Fibroblast of skin of left biceps (primary cell): ENCODE results near the gene CPED1.
A peak's percentile ranks its signal among the peaks of the same experiment; 100 is the strongest.
"Not testable (repeated sequence)": the region's sequence is repeated elsewhere in the genome, so short reads cannot be mapped to it uniquely, and the experiment has no call there.

Experiments used
- DNase-seq, 2 experiments: peaks; one replicate each; pipeline ENCODE4 v3.0.0-alpha.2; 2013; ENCODE audit warnings: low read depth in 2 of 2

The CPED1 gene

DNA sequence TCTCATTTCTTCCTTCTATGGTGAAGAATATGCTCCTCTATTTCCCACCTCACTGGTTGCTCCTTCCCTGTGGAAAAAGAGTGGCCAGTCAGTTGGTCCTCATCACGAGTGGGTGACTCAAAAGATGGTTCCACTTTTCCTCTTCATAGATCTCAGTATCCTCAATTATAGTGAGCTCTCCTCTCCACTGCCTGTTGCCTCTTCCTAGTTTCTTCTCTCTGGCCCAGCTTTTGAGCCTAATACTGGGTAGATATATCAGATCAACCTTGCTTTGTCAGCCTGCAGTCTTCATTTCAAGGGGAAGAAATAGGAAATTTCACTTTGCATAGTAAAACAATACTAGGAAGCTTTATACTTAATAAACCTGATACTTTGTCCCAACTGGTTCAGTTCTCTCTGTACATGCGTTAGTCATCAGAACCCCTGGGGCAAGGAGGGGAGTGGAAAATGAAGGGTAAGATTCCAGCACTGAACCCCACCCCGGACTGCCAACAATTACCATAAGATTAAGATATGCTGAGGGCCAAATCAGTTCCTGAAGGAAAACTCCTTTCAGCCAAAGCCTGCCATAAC is 324.8 kb downstream of the CPED1 start:
- DNase-seq = no peak

DNA sequence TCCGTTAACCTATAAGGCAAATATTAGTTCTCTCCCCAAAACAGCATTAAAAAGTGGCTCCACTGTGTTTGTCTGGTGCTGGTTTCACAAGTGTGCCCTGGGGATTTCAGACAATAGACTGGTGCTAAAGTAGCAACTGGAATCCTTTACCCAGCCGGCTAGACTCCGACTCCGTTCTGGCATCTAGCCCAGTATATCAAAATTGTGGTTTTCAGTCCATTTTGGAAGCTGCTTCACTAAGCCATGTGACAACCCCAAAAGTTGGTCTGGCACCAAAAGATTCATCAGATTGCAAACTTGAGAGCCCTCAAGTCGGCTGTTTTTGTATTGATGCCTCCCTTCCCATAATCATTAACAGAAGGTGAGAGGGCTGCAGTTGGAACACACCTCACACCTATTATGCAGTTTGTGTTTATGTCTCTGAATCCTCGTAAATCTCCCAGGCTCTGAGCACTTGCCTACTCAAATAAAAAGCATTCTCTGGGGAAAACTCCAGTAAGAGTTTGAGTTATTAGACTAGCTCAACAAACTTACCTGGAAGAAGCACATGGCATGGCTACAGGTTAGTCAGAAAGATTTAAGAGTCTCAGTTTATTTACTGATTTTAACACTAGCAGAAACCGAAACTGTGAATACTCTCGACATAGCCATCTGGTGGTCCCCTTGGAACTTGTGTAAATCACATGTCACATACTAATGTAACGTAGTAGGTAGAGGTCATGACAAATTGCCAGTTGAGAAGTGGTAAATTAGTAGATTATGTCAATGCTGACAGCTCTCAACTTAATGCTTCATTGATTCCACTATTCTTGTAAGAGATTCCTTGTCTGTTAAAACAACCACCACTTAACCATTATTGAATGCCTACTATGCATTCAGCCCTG is 325.5 kb downstream of the CPED1 start:
- peak in 1 of 2 experiments; percentile 45 for DNase-seq

DNA sequence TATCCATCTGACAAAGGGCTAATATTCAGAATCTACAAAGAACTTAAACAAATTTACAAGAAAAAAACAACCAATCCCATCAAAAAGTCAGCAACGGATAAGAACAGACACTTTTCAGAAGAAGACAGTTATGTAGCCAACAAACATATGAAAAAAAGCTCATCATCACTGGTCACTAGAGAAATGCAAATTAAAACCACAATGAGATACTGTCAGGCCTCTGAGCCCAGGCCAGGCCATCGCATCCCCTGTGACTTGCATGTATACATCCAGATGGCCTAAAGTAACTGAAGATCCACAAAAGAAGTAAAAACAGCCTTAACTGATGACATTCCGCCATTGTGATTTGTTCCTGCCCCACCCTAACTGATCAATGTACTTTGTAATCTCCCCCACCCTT is 326.7 kb downstream of the CPED1 start:
- not testable (repeated sequence) for DNase-seq

DNA sequence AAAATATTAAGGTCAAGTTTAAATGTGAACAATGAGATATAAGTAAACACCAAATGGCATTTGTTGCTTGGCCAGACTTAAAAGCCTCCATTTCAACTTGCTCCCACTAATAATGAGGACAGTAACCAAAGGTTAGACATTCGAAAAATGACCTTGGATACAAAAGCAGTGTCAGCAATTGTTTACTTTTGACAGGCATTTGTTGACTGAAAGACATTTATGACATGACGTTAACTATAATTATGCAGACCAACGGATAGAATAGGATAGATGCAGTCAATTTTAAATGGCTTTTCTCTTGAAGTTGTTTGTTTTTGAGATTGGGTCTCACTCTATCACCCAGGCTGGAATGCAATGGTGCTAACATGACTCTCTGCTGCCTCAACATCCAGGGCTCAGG is 333.9 kb downstream of the CPED1 start:
- DNase-seq = no peak

DNA sequence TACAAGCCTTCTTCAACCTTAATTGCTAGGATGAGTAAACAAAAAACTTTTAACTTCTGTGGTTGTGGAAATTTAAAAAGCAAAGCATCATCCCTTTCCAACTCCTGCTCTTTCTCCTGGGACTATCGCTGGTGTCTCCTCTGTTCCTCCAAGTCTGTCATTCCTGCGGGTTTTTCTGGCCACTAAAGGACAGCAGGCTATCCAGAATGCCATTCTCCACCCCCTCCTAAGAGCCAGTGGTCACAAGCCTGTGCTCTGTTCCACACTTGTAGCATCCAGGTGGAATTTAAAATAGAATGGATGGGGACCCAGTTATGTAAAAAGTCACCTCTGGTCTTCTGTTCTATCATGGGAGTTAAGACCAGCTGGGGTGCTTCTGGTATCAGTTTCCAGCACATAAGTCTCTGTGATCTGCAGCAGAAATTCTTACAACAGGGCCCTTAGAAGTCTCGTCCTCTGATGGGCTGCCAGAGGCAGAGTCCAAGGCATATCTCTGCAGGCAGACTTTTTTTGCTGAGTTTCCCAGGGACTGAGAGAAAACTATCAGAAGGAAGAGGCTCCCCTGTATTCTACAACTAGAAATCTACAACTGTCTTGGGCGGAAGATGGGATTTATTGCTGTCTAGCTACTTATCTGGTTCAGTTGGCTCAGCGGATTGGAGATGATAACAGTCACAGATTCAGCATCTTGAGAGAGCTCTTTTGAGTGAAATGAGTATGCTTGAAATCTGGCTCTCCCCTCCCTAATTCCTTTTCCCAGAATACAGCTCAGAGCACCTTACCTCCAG is 335.2 kb downstream of the CPED1 start:
- no peak for DNase-seq

DNA sequence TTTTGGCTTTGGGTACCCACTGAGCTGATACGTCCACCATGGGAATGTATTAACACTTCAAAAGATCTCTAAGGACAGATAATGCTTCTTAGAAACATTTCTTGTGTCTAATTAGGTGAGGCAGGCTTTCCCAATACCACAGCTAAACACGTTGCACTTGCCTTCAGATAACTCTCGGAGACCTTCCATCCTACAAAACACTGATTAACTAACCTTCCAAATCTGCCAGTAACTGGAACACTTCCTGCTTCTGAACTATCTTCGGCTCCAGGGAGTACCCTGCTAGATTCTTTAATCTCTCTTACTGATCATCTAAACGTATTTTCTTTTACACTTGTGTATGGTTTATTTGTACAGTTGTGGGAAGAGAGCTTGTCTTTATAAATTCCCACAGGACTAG is 339.2 kb downstream of the CPED1 start:
- DNase-seq = no peak

DNA sequence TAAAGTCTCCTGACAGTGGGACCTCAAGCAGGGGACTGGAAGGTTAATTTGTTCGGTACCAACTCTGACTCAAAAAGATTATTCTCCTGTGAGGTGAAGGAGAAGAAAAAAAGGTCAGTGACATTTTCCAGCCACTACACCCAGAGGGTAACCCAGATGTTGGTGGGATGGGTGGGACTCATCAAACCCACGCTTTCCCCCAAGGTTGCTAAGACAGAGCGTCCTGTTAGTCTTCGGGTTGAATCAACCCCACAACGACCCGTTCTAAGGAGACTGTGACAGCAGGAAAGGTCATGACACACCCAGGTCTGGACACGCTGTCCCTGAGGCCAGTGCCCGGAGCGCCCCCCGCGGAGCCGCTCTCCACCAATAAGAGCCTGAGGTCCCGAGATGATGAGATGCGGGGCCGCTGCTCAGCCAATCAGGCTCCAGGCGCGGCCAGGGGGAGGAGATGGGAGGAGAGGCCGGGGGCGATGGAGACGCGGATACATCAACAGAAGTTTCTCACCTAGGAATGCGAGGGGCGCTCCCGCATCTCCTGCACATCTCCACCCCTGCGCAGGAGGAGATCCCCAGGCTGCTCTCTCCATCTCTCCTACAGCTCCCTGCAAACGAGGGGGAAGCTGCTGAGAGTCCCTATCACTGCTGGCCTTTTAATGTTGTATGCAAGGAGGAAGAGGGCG is 340.1 kb downstream of the CPED1 start, which contains the start of gene WNT16:
TSS of gene WNT16 (plus strand) at position 493 of the 683 bp plus-strand sequence. CDS start 293 bp downstream, outside the sequence.
- no peak for DNase-seq

DNA sequence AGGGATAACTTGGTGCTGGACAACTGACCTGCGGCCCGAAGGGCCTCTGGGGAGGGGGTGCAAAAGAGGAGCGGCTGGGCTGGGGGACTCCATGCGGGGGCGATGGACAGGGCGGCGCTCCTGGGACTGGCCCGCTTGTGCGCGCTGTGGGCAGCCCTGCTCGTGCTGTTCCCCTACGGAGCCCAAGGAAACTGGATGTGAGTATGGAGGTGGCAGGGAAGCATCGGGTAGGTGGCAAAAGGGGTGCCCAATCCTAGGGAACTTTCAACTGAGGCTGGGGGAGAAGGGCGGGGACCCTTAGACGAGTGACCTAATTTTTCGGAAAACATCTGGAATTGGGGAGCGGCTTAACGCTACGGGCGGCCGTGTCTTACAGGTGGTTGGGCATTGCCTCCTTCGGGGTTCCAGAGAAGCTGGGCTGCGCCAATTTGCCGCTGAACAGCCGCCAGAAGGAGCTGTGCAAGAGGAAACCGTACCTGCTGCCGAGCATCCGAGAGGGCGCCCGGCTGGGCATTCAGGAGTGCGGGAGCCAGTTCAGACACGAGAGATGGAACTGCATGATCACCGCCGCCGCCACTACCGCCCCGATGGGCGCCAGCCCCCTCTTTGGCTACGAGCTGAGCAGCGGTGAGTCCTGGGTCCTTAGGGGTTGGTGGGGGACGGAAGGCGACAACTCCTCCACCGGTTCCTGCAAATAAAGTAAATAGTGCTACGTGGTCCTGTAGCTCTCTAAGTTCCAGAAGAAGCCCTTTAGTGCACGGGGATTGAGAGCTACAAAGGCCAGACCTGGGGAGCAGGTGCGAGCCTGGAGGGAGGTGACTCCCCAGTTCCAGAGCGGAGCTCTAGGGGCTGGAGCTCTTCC is 340.9 kb downstream of the CPED1 start:
- DNase-seq = no peak

DNA sequence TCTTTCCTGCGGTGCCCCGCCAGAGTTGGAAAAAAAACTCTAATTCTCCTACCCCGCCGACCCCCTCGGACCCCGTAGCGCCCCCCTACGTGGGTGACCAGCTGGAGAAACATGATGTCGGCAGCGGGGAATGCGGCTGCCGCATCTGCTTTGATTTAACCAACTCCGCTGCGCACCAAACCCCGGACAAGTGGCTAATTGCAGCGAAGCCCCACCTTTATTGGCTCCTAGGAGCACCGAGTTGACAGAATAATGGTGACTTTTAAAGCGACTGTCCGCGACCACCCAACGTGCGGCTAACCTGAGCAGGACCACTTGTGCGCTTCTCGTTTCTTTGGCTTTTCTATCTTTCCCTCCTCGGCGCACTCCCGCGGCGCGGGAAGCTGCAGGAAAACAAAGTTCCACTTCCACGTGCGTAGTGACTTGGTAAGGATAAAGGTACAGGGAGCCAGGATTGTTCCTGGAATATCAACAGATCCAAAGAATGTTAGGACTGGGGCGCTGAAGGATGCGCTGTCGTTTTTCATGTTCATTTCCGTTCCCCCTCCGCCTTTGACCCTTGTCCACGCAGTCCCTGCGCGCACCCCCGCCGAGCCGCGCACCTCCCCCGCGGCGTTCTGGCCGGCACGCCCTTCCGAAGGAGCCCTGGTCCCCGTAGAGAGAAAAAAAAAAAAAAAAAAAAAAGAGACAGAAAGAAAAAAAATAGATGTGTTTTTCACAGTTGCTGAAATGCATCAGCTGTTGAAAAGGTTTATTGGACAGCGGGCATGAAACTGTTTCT is 341.7 kb downstream of the CPED1 start:
- no peak for DNase-seq

DNA sequence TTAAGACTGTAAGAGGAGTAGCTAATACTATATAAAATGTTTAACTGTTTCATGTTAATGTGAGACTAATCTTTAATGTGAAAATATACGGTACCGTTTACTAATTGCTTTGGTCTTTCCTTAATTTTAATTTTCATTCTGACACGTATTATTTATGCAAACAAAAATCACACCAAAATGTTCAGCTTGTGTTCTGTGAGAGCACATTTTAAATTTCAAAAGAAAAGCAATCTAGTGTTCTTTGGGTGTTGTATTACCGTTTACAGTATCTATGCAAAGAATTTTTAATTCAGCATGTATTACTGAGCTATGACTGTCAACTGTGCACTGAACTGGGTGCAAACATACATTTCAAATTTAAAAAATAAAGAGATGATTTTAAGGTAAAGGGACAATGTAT is 342.5 kb downstream of the CPED1 start:
- DNase-seq = no peak

DNA sequence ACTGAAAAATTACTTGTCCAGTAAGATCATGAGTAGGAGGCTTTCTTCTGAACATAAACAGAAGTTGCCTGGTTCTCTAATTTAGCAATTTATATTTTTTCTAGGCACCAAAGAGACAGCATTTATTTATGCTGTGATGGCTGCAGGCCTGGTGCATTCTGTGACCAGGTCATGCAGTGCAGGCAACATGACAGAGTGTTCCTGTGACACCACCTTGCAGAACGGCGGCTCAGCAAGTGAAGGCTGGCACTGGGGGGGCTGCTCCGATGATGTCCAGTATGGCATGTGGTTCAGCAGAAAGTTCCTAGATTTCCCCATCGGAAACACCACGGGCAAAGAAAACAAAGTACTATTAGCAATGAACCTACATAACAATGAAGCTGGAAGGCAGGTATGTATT is 343.1 kb downstream of the CPED1 start:
- DNase-seq = no peak

DNA sequence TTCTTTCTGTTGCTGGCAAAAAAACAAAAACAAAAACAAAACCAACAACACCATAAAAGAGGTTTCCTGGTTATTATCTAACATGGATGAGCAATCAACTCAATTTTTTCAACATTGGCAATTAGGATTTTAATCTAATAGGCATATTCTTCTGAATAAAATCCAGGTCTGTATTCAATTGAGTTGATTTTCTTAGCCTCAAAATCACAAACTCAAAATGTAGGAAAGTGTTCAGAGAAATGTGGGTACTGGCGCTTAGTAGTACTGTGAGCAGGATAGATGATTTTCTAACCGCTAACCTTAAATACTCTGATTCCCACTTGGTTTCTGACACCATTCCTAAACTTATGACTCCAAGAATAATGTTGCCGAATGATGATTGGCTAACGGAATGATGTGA is 345.9 kb downstream of the CPED1 start:
- no peak for DNase-seq

DNA sequence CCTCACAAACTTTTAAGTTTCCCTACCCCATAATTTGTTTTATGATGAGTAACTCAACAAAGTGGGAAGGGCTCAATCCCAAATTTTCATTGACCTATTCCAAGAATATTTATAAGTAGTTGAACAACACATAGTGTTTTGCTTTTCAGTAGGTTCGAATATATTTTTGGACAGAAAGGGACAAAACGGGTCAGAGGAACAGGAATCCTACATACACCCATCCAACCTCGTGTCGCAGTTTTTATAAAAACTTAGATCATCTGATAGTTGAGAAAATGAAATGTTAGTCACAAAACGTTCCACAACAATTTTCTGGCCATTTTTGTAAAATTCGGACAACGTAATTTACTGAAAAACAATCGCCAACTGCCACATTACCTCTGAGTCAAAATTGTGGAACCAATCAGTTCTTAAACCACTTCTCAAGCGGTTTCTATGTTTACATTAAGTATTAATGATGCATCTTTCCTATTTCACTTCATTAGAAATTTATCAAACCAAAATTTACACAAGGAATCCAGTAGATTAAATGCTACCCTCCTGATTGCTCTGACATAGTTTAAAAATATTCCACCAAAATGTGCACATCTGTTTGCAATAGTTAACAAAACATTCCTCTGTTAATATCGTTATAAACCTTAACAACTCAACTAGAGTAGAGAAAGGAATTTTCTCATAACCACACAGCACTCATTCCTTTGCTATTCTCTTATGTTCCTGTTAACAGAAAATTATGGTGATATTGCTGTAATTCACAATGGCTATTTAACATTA is 346.6 kb downstream of the CPED1 start:
- peak; percentile 46 to 55 for DNase-seq

DNA sequence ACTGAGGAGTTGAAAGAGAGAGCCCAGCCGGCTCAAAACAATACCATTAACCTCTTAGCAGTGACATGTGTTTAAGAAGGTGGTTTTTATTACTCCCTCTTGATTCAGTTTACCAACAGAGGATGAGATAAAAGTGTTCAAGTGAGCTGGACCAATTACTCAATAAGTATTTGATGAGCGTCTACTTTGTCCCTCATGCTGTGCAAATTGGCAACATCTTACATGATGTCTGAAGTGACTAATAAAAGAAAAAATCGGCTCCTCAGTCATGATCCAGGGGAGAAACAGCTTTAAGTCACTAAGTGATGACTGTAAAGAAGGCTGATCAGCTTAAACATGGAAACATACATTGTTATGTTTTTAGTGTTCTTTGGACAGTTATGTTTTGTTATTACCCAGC is 348.1 kb downstream of the CPED1 start:
- DNase-seq = no peak

DNA sequence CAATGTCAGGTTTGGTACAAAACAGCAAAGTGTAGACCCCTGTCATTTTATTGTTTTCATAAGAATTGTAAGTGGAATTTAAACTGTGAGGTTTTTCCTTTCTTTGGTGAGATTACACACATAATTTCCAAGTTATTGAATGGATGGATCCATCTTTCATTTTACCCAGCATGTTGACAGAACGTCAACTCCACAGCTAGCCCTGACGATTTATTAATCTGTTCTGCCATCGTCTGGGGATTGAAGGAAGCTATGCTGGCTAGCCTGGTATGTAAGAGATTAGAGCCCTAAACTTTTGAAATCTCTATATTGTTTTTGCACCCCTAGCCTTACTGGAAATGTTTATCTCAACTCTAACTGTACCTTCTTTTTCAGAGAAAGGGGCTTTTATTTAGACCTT is 348.9 kb downstream of the CPED1 start:
- DNase-seq = peak in 1 of 2 experiments; percentile 28

DNA sequence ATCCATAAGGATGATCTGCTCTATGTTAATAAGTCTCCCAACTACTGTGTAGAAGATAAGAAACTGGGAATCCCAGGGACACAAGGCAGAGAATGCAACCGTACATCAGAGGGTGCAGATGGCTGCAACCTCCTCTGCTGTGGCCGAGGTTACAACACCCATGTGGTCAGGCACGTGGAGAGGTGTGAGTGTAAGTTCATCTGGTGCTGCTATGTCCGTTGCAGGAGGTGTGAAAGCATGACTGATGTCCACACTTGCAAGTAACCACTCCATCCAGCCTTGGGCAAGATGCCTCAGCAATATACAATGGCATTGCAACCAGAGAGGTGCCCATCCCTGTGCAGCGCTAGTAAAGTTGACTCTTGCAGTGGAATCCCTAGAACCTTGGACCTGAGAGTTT is 350.6 kb downstream of the CPED1 start:
- no peak for DNase-seq

DNA sequence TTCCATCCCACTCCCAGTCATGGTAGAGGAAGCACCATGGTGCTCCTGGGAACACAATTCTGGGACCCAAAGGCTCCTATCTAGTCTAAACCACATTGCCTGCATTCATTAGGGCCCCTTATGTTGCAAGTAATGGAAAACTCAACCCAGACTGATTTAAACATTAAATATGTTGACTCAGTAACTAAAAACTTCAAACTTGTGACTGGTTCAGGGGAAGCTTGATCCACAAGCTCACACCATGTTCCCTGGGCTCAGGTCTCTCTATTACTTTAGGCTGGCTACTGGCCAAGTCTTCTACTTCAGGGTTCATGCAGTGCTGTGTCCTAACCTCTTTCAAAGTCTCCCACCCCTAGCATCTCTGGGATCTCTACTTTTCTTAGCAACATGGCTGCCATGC is 353.4 kb downstream of the CPED1 start:
- DNase-seq = no peak

DNA sequence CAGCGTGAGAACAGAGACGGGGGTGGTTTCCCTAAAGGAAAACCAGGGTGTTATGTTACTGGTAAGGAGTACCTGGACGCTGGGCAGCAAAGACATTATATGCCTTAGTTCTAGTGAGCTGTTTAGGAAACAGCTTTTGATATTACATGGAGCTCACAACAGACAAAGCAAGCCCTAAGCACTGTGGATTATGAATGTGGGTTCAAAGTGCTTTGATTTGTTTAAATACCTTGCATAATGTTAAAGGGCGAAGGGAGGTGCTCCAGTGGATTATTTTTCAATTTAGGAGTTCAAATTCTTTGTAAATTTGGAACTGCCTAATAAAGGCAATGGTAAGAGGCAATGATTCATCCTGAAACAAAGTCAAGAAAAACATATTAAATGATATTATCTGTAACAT is 354.1 kb downstream of the CPED1 start:
- no peak for DNase-seq

DNA sequence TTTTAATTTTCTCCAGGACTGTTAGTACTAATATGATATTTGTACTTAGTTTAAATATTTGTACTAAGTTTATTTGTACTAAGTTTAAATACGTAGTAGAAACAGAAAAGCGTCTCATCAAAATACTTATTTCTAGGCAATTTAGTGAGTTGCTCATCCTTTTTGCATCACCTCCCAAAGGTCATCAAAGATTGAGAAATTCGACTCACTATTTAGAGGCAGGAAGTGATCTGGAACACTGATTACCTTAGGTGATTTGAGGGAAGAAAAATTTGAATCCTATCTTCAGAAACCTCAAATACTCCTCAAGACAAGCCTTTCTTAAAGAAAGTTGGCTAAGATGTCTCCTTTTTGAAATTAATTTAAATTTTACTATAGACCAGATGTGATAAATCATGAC is 354.8 kb downstream of the CPED1 start:
- no peak for DNase-seq
